Measurements from ENCODE around the gene SLC22A7.

Gene SLC22A7

DNA sequence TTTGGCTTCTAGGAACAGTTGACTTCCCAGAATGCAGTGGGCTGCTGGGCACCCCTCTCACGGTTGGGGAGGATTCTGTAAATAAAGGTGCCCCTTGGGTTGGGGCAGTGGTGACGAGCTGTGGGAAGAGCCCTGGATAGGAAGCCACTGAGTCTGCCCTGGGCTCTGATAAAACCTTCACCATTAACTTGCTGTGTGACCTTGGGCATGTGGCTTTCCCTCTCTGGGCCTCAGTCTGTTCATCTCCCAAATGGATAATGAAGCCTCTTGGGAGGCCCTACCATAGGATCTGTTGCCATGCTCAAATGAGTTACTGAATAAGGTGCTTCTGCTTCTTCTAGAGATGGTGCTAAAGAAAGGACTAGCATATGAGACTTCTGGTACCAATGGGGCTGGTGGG is 6.8 kb downstream of the SLC22A7 start:
- no peaks in the 10 kb centered on the region for H3K9me3 ChIP-seq (ENCODE audit: control insufficient read depth, insufficient read depth, low read length)
- no peak overlapping the region for H3K4me3 ChIP-seq (ENCODE audit: low read depth, low read length)
- no peaks in the 10 kb centered on the region for H3K36me3 ChIP-seq (ENCODE audit: control insufficient read depth, insufficient read depth, low read length)
- H3K4me1 ChIP-seq (ENCODE audit: control insufficient read depth, insufficient read depth, low read length), result peaks cover 5% of the 10 kb centered on the region
- H3K27ac ChIP-seq (ENCODE audit: low read depth, low read length), result no peak overlapping the region
- no peak overlapping the region for H3K9ac ChIP-seq (ENCODE audit: low read depth, low read length)
- no peaks in the 10 kb centered on the region for H3K27me3 ChIP-seq (ENCODE audit: control insufficient read depth, insufficient read depth, low read length)

DNA sequence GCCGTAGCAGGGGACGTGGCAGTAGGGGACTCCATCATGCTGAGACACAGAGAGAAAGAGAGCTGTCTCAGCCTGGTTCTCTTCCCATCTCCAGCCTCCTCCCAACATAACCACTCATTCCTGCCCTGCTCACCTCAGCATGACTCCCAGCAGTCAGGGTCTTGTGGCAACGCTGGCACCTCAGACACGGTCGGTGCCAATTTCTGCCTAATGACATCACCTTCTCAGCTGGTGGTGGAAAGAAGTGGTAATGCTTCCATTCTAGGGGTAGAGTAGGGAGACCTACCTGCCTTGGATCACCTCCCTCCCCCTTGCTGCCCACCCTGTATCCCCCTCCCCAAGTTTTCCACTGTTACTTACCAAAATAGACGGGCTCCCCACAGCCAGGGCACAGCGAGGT is 8.0 kb downstream of the SLC22A7 start:
- no peak overlapping the region for H3K9ac ChIP-seq (ENCODE audit: low read depth, low read length)
- no peaks in the 10 kb centered on the region for H3K36me3 ChIP-seq (ENCODE audit: control insufficient read depth, insufficient read depth, low read length)
- peaks cover 5% of the 10 kb centered on the region for H3K4me1 ChIP-seq (ENCODE audit: control insufficient read depth, insufficient read depth, low read length)
- H3K27ac ChIP-seq (ENCODE audit: low read depth, low read length), result no peak overlapping the region
- no peak overlapping the region for H3K4me3 ChIP-seq (ENCODE audit: low read depth, low read length)
- no peaks in the 10 kb centered on the region for H3K9me3 ChIP-seq (ENCODE audit: control insufficient read depth, insufficient read depth, low read length)
- H3K27me3 ChIP-seq (ENCODE audit: control insufficient read depth, insufficient read depth, low read length), result no peaks in the 10 kb centered on the region

DNA sequence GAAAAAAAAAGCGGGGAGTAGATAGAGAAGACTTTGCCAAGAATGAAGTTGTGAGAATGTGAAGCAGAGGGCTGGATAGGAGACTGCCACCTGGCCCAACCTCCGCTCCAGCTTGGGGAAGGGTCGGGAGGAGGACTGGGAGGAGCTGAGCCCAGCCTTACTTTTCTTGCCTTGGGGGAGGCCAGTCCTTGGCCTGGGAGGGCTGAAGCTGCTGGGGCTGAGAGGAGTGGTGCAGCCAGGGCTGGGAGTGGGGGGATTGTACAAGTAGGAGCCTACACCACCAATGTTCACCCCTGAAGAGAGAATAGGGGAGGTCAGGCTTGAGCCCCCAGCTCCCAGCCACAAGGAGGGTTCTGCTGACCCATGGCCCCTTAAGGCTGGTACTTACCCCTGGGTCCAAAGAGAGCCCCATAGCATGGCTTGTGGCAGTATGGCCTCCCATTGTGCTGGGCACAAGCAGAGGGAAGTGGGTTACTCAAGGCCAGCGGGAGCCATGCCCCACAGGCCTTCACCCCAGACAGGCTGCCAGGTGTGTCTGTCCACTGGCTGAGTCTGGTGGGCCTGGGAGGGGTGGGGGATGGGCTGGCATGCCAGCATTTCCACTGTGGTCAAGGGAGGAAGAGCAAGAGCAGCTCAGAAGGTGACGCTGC is 9.5 kb downstream of the SLC22A7 start:
- Histone ChIP-seq H3K4me3 (ENCODE audit: low read depth, low read length) (peak overlapping the region; percentile 63; the same call in 1 of the 2 replicates), H3K27me3 (ENCODE audit: control insufficient read depth, insufficient read depth, low read length) (no peaks in the 10 kb centered on the region; the same call in 1 of the 2 replicates), H3K9me3 (ENCODE audit: control insufficient read depth, insufficient read depth, low read length) (no peaks in the 10 kb centered on the region), H3K36me3 (ENCODE audit: control insufficient read depth, insufficient read depth, low read length) (no peaks in the 10 kb centered on the region), H3K9ac (ENCODE audit: low read depth, low read length) (no peak overlapping the region), H3K4me1 (ENCODE audit: control insufficient read depth, insufficient read depth, low read length) (peaks cover 5% of the 10 kb centered on the region), H3K27ac (ENCODE audit: low read depth, low read length) (no peak overlapping the region)

DNA sequence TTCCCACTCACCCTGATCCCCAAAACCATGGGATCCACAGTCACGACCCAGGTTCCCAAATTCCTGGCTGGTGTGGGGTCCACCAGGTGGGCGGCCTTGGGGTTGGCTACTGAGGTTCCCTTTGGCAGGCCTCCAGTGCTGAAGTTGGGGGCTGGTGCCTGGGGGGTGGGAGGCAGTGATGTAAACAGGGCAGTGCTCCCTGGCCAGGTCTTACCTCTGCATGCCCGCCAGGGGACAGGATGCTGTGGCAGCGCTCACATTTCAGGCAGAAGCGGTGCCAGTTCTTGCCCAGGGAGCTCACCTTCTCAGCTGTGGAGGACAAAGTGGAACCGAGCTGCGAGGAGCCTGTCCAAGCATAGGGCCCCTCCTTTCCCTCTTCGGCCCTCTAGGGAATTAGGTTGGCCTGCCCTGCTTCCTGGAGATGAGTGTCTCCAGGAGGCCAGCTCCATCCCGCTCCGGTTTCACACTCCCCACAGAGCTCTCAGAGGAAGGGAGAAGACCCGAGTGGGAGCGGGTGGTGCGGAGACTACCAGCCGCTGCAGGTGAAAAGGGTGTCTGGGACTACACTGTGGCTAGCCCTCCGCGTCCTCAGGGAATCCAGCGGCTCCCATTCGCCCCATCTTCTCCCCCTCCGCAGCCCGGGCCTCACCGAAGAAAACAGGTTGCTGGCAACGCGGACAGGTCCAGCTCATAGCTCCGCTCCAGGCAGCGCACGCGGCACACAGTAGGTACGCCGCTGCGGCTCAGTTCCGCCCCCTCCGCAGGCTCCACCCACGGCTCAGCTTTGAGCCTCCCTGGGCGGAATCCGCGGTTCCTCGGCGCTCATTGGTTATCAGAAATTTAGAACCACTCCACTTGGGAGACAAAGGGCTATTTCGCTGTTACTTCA is 10.3 kb downstream of the SLC22A7 start, which contains the start of gene CRIP3:
CRIP3 (minus strand) TSS at position 726 of the 889 bp plus-strand sequence; CDS start at position 692, 34 bp downstream.
- peak within 1 kb of the TSS; percentile 32; the same call in 1 of the 2 replicates for H3K9ac ChIP-seq (ENCODE audit: low read depth, low read length)
- peak within 1 kb of the TSS; percentile 63 for H3K4me3 ChIP-seq (ENCODE audit: low read depth, low read length)
- no peaks in the 10 kb centered on the region for H3K36me3 ChIP-seq (ENCODE audit: control insufficient read depth, insufficient read depth, low read length)
- peaks cover 5% of the 10 kb centered on the region for H3K4me1 ChIP-seq (ENCODE audit: control insufficient read depth, insufficient read depth, low read length)
- no peaks in the 10 kb centered on the region for H3K9me3 ChIP-seq (ENCODE audit: control insufficient read depth, insufficient read depth, low read length)
- no peak within 1 kb of the TSS for H3K27ac ChIP-seq (ENCODE audit: low read depth, low read length)
- H3K27me3 ChIP-seq (ENCODE audit: control insufficient read depth, insufficient read depth, low read length), result no peaks in the 10 kb centered on the region; the same call in 1 of the 2 replicates

DNA sequence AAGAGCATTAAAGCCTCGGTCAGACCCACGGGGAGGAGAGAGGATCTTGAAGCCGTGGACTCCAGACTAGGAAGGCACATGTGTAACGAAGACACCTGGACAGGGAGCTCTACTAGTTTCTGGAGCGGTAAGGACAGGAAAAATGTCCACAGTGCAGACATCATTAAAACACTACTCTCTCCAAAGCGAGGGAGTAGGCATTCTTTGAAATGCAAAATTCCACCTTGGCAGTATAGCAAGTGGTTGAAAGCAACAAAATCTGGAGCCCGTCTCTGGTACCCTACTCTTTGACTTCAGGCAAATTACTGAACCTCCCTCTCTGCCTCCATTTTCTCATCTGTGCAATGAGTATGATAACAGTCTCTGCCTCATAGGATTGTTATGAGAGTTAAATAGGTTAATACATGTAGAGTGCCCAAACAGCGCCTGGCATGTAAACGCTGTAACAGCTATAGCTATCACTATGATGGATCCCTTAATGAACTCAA is 11.0 kb downstream of the SLC22A7 start:
- Histone ChIP-seq H3K9ac (ENCODE audit: low read depth, low read length) (0 out of 2 replicates have a peak overlapping the region, but pooled peaks have one; percentile 30), H3K27ac (ENCODE audit: low read depth, low read length) (no peak overlapping the region), H3K9me3 (ENCODE audit: control insufficient read depth, insufficient read depth, low read length) (no peaks in the 10 kb centered on the region), H3K27me3 (ENCODE audit: control insufficient read depth, insufficient read depth, low read length) (no peaks in the 10 kb centered on the region; the same call in 1 of the 2 replicates), H3K4me3 (ENCODE audit: low read depth, low read length) (peak overlapping the region; percentile 63), H3K4me1 (ENCODE audit: control insufficient read depth, insufficient read depth, low read length) (peaks cover 5% of the 10 kb centered on the region), H3K36me3 (ENCODE audit: control insufficient read depth, insufficient read depth, low read length) (no peaks in the 10 kb centered on the region)

DNA sequence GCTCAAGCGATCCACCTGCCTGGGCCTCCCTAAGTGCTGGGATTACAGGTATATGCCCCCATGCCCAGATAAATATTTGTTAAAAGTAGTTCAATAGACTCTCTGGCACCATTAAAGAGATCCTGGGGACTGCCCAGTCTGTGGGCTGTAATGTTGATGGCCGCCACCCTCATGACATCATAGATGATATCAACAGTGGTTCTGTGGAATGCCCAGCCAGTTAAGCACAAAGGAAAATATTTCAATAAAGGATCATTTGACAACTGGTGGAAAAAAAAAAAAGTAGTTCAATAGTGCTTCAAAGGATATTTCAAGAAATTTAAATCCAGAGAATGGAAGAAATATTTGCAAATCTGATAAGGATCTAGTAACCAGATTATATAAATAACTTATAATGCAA is 12.1 kb downstream of the SLC22A7 start:
- H3K4me3 ChIP-seq (ENCODE audit: low read depth, low read length), result no peak overlapping the region
- H3K9me3 ChIP-seq (ENCODE audit: control insufficient read depth, insufficient read depth, low read length), result no peaks in the 10 kb centered on the region
- no peak overlapping the region for H3K9ac ChIP-seq (ENCODE audit: low read depth, low read length)
- H3K27me3 ChIP-seq (ENCODE audit: control insufficient read depth, insufficient read depth, low read length), result no peaks in the 10 kb centered on the region; the same call in 1 of the 2 replicates
- H3K27ac ChIP-seq (ENCODE audit: low read depth, low read length), result no peak overlapping the region
- peaks cover 5% of the 10 kb centered on the region for H3K4me1 ChIP-seq (ENCODE audit: control insufficient read depth, insufficient read depth, low read length)
- no peaks in the 10 kb centered on the region for H3K36me3 ChIP-seq (ENCODE audit: control insufficient read depth, insufficient read depth, low read length)

DNA sequence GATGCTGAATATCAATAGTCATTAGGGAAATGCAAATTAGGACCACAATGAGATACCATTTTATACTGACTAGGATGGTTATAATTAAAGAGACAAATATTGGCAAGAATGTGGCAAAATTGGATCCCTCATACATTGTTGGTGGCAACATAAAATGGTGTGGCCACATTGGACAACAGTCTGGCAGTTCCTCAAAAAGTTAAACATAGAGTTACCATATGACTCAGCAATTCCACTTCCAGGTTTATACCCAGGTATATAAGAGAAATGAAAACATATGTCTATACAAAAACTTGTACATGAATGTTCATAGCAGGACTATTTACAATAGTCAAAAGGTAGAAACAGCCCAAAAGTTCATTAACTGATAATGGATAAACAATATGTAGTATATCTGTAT is 12.6 kb downstream of the SLC22A7 start:
- peaks cover 5% of the 10 kb centered on the region for H3K4me1 ChIP-seq (ENCODE audit: control insufficient read depth, insufficient read depth, low read length)

DNA sequence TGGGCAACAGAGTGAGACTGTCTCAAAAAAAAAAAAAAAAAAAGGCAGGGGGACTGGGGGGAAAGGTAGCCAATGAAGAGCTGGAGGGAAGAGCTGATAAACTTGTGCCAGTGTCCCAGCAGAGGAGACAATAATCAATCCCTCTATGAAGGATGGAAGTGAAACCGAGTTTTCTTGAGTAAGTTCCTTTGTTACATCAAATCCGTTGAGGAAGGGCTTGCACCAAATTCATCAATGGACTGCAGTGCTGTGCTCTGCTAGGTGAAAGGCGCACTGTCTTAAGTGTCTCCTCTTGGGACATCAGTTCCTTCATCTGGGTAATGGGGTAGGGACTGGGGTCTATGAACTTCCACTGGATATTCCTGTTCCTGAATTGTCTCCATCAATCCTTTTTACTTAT is 13.6 kb downstream of the SLC22A7 start:
- H3K4me1 ChIP-seq (ENCODE audit: control insufficient read depth, insufficient read depth, low read length), result peaks cover 5% of the 10 kb centered on the region
- H3K36me3 ChIP-seq (ENCODE audit: control insufficient read depth, insufficient read depth, low read length), result no peaks in the 10 kb centered on the region
- H3K4me3 ChIP-seq (ENCODE audit: low read depth, low read length), result no peak overlapping the region
- H3K9ac ChIP-seq (ENCODE audit: low read depth, low read length), result no peak overlapping the region
- H3K9me3 ChIP-seq (ENCODE audit: control insufficient read depth, insufficient read depth, low read length), result no peaks in the 10 kb centered on the region
- H3K27me3 ChIP-seq (ENCODE audit: control insufficient read depth, insufficient read depth, low read length), result no peaks in the 10 kb centered on the region; the same call in 1 of the 2 replicates
- H3K27ac ChIP-seq (ENCODE audit: low read depth, low read length), result no peak overlapping the region

More for the DNA sequence above, 12.6 kb downstream of the SLC22A7 start:
- Histone ChIP-seq H3K9me3 (ENCODE audit: control insufficient read depth, insufficient read depth, low read length) (no peaks in the 10 kb centered on the region), H3K36me3 (ENCODE audit: control insufficient read depth, insufficient read depth, low read length) (no peaks in the 10 kb centered on the region), H3K27ac (ENCODE audit: low read depth, low read length) (no peak overlapping the region), H3K9ac (ENCODE audit: low read depth, low read length) (no peak overlapping the region), H3K27me3 (ENCODE audit: control insufficient read depth, insufficient read depth, low read length) (no peaks in the 10 kb centered on the region; the same call in 1 of the 2 replicates), H3K4me3 (ENCODE audit: low read depth, low read length) (no peak overlapping the region)

DNA sequence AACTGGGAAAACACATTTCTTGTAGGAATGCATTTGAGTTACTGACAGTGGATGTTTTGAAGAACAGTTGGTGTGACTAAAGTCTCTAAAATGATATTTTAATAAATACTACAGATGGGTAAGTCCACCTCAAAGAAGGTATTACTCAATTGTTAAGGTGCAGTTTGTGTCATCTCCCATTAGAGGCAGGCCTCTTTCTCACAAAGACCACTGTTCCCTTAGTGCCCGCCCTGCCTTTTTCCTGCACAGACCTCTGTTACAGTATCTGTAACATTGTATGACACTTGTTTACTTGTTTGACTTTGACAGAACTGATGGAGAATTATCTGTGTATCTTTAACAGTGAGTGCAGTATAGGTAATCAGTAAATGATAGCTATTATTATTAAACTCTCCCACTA is 15.8 kb downstream of the SLC22A7 start:
- no peaks in the 10 kb centered on the region for H3K36me3 ChIP-seq (ENCODE audit: control insufficient read depth, insufficient read depth, low read length)
- H3K27ac ChIP-seq (ENCODE audit: low read depth, low read length), result no peak overlapping the region
- no peak overlapping the region for H3K9ac ChIP-seq (ENCODE audit: low read depth, low read length)
- peaks cover 17% of the 10 kb centered on the region for H3K4me1 ChIP-seq (ENCODE audit: control insufficient read depth, insufficient read depth, low read length)
- no peak overlapping the region for H3K4me3 ChIP-seq (ENCODE audit: low read depth, low read length)
- H3K9me3 ChIP-seq (ENCODE audit: control insufficient read depth, insufficient read depth, low read length), result no peaks in the 10 kb centered on the region
- no peaks in the 10 kb centered on the region; the same call in 1 of the 2 replicates for H3K27me3 ChIP-seq (ENCODE audit: control insufficient read depth, insufficient read depth, low read length)

DNA sequence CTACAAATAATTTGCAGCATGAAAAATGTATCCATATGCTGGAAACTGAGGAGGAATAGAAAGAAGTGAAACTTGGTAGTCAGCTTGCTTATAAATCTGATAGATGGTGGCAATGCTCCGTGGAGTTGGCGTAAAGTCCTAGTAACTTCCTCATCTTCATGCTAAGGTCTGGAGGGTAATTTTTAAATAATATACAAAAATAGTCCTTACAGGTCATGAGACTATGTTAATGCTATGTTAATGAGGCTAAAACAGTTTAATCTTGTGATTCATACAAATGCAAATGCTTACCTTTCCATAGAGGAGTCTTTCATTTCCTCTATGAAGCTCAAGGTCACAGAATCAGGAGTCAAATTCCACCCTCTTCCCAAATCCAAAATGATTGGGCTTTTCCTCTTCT is 20.0 kb downstream of the SLC22A7 start:
- H3K27me3 ChIP-seq (ENCODE audit: control insufficient read depth, insufficient read depth, low read length), result no peaks in the 10 kb centered on the region
- no peaks in the 10 kb centered on the region for H3K9me3 ChIP-seq (ENCODE audit: control insufficient read depth, insufficient read depth, low read length)
- no peak overlapping the region for H3K4me3 ChIP-seq (ENCODE audit: low read depth, low read length)
- no peak overlapping the region for H3K27ac ChIP-seq (ENCODE audit: low read depth, low read length)
- H3K9ac ChIP-seq (ENCODE audit: low read depth, low read length), result no peak overlapping the region
- peaks cover 12% of the 10 kb centered on the region; the same call in 1 of the 2 replicates for H3K4me1 ChIP-seq (ENCODE audit: control insufficient read depth, insufficient read depth, low read length)
- no peaks in the 10 kb centered on the region for H3K36me3 ChIP-seq (ENCODE audit: control insufficient read depth, insufficient read depth, low read length)

DNA sequence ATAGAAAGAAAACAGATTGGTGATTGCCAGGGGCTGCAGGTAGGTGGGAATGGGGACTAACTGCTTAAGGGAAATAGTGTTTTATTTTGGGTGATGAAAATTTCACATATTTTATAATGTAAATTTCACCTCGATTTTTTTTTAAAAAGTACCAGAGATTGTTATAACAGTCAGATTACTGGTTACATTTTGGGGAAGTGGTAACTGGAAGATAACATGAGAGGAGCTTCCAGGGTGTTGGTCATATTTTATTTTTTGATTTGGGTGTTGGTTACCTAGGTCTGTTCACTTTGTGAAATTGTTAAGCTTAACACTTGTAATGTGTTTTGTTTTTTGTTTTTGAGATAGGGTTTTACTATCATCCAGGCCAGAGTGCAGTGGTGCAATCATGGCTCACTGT is 27.8 kb downstream of the SLC22A7 start:
- H3K4me1 ChIP-seq (ENCODE audit: control insufficient read depth, insufficient read depth, low read length), result no peaks in the 10 kb centered on the region
- H3K9me3 ChIP-seq (ENCODE audit: control insufficient read depth, insufficient read depth, low read length), result no peaks in the 10 kb centered on the region
- H3K27me3 ChIP-seq (ENCODE audit: control insufficient read depth, insufficient read depth, low read length), result no peaks in the 10 kb centered on the region
- H3K9ac ChIP-seq (ENCODE audit: low read depth, low read length), result no peak overlapping the region
- no peak overlapping the region for H3K27ac ChIP-seq (ENCODE audit: low read depth, low read length)
- H3K36me3 ChIP-seq (ENCODE audit: control insufficient read depth, insufficient read depth, low read length), result no peaks in the 10 kb centered on the region
- no peak overlapping the region for H3K4me3 ChIP-seq (ENCODE audit: low read depth, low read length)
